Esophagus muscularis mucosa (tissue), 4 donors: ENCODE measurements around the gene UBASH3A. TPM values are rescaled to one million over a fixed set of nuclear protein-coding genes. Genes with fewer than 3 reads are reported as not detected.

ENCODE experiments used
- DNase-seq: peaks from one replicate; pipeline ENCODE4 v3.0.0-alpha.2; 2017; ENCODE audit errors: extremely low spot score
- H3K27ac ChIP-seq, 4 donors: fragments of 200-600 bp; sonication (generic); replicated peaks in 1 of 4; 1 replicate in 3 of 4; 2 replicates in 1 of 4; pipeline ENCODE4 v1.5.1; 2016 to 2019; ENCODE audit warnings: mild to moderate bottlenecking in 1 of 4
- H3K27me3 ChIP-seq, 4 donors: fragments of 200-600 bp; sonication (generic); one replicate each; pipeline versions ENCODE4 v1.5.1 to v1.6.0; 2016 to 2019
- H3K36me3 ChIP-seq, 4 donors: fragments of 200-600 bp; sonication (generic); one replicate each; pipeline ENCODE4 v1.5.1; 2016 to 2019
- H3K4me1 ChIP-seq, 4 donors: fragments of 200-600 bp; sonication (generic); one replicate each; pipeline ENCODE4 v1.5.1; 2016 to 2019
- H3K4me3 ChIP-seq, 4 donors: fragments of 200-600 bp; sonication (generic); 1 replicate in 2 of 4; 2 replicates in 2 of 4; pipeline ENCODE4 v1.5.1; 2016 to 2019; ENCODE audit warnings: mild to moderate bottlenecking in 4 of 4, moderate library complexity in 1 of 4
- H3K9me3 ChIP-seq, 4 donors: fragments of 200-600 bp; sonication (generic); 1 replicate in 3 of 4; 2 replicates in 1 of 4; pipeline ENCODE4 v1.5.1; 2016 to 2019
- EP300 ChIP-seq: sonication (generic); formaldehyde crosslinking; IDR thresholded peaks from one replicate; pipeline ENCODE4 v1.6.1; 2017; ENCODE audit warnings: antibody characterized with exemption
- POLR2A ChIP-seq: fragments of 450-650 bp; IDR thresholded peaks from one replicate; pipeline ENCODE4 v1.6.1; 2017; ENCODE audit warnings: antibody characterized with exemption, moderate library complexity, mild to moderate bottlenecking, low read depth
- POLR2AphosphoS5 ChIP-seq, 2 donors: sonication (generic); formaldehyde crosslinking; IDR thresholded peaks; one replicate each; pipeline ENCODE4 v1.6.1; 2017; ENCODE audit warnings: antibody characterized with exemption in 2 of 2
- WGBS: methylation state at CpG from one replicate; pipeline ENCODE4 v1.1.5; 2018; 5-methylcytosine and 5-hydroxymethylcytosine counted together
- intact Hi-C: fragments of 100-400 bp; cut with DNase I; formaldehyde crosslinking; loops from one replicate; pipeline ENCODE4 v1.15.1; 2023
- total RNA-seq, 4 donors: library from RNA; depleted of rRNA; stranded (reverse); fragments of >200 nt; gene quantifications; one replicate each; pipeline versions ENCODE4 v1.1.0 to v1.2.1, GENCODE V29; 2016
- TF ChIP-seq, protein P1 (sequence below), 3 experiments: fragments of 200-600 bp in 2 of 3; fragments of 450-650 bp in 1 of 3; sonication (generic) in 2 of 3; IDR thresholded peaks; one replicate each; pipeline ENCODE4 v1.5.1; 2017 to 2019; ENCODE audit warnings: antibody characterized with exemption in 3 of 3, mild to moderate bottlenecking in 2 of 3, moderate library complexity in 1 of 3

Gene UBASH3A
- total RNA-seq, 4 donors from 2014 or later: 0.17 to 0.78 (median 0.50) TPM; not detected in 1

DNA sequence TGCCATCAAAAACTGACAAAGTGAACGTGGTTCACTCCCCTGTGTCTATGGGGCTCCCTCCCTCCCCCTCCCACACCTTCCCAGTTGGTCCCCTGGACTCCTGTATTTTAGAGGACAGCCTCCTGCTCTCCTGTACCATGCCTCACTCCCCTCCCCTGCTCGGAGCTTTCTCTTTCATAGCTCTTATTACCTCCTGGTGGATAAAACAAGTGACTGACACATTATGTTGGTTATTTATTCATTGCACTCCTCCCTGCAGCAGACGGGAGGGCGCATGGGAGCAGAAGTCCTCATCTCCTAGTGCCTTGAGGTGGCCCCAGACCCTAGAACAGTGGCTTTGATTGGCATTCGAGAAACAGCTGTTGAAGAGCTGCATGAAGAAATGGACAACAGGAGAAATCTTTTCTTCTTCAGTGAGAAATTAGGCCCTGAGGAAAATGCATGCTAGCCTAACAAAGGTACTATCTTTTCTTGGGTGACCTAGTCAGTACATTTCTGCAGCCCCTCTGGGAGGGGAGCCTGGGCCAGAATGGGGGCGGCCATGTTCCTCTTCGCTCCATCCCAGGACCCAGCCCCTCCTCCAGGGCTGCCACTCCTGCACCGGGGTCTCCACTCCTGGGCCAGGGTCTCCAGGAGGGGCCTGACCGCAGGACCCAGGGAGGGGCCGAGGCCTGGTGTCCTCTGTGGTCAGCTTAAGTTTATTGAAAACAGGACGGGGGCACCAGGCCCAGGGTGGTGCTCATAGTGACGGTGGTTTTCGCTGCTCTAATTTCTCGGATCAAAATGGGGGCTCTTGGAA is 36.1 kb upstream of the UBASH3A start:
- no peaks in the 10 kb centered on the region for H3K36me3 ChIP-seq
- no peak for DNase-seq
- H3K27me3 ChIP-seq: peaks cover 0 to 59% (median 0%) of the 10 kb centered on the region in 4 donors
- no peaks in the 10 kb centered on the region for H3K9me3 ChIP-seq
- H3K27ac ChIP-seq: no peak overlapping the region
- WGBS: 83% methylated on average over 14 of the region's 14 CpGs
- intact Hi-C loops: no loop called here
- H3K4me1 ChIP-seq: no peaks in the 10 kb centered on the region
- TF ChIP-seq POLR2AphosphoS5 (IDR thresholded peaks at IDR 0.05) (no peak), POLR2A (no peak), EP300 (no peak)
- TF ChIP-seq, protein P1, sequence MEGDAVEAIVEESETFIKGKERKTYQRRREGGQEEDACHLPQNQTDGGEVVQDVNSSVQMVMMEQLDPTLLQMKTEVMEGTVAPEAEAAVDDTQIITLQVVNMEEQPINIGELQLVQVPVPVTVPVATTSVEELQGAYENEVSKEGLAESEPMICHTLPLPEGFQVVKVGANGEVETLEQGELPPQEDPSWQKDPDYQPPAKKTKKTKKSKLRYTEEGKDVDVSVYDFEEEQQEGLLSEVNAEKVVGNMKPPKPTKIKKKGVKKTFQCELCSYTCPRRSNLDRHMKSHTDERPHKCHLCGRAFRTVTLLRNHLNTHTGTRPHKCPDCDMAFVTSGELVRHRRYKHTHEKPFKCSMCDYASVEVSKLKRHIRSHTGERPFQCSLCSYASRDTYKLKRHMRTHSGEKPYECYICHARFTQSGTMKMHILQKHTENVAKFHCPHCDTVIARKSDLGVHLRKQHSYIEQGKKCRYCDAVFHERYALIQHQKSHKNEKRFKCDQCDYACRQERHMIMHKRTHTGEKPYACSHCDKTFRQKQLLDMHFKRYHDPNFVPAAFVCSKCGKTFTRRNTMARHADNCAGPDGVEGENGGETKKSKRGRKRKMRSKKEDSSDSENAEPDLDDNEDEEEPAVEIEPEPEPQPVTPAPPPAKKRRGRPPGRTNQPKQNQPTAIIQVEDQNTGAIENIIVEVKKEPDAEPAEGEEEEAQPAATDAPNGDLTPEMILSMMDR (IDR thresholded peaks at IDR 0.05): no peak
- no peak overlapping the region for H3K4me3 ChIP-seq

DNA sequence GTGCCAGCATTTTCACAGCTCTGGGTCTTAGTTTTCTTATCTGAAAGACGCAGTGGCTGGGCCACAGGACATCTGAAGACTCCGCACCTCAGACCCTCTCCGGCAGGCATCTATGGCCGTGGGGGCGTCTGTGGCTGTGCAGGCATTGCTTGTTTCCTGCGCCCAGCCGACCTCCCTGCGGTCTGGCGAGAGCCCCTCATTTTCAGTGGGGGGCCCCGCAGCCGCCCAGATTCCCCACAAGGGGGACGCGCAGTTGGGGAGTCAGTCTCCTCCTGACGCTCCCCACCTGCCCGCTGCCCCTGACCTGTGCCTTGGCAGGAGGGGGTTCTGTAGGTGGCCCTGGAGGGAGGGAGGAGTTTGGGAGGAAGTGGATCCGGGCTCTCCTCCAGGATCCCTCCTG is 33.9 kb upstream of the UBASH3A start:
- Histone ChIP-seq H3K27ac (no peak overlapping the region), H3K4me3 (no peak overlapping the region), H3K36me3 (no peaks in the 10 kb centered on the region), H3K4me1 (no peaks in the 10 kb centered on the region), H3K27me3 (peaks cover 0 to 55% (median 0%) of the 10 kb centered on the region in 4 donors), H3K9me3 (no peaks in the 10 kb centered on the region)
- no peak for DNase-seq
- 67% methylated on average over 6 of the region's 16 CpGs for WGBS
- intact Hi-C loops: no loop called here
- TF ChIP-seq POLR2AphosphoS5 (IDR thresholded peaks at IDR 0.05): no peak
- TF ChIP-seq, protein P1 (IDR thresholded peaks at IDR 0.05): no peak
- TF ChIP-seq POLR2A: no peak
- TF ChIP-seq EP300: no peak

DNA sequence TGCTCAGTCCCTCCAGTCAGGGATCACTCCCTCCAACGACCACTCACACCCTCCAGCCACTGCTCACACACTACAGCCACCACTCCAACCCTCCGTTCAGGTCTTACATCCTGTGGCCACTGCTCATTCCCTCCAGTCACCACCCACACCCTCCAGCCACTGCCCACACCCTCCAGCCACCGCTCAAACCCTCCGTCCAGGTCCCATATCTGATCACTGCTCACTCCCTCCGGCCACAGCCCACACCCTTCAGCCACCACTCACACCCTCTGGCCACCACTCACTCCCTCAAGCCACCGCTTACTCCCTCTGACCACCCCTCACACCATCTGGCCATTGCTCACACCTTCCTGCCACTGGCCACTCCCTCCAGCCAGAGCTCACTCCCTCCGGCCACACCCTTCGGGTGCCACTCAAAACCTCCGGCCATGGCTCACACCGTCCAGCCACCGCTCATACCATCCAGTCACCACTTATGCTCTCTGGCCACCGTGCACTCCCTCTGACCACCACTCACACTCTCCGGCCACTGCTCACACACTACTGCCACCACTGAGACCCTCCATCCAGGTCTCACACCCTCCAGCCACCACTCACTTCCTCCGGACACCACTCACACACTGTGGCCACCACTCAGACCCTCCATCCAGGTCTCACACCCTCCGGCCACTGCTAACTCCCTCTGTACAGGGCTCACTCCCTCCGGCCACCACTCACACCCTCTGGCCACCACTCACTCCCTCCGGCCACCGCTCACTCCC is 32.6 kb upstream of the UBASH3A start:
- no peak for TF ChIP-seq EP300
- no peak for TF ChIP-seq POLR2AphosphoS5 (IDR thresholded peaks at IDR 0.05)
- TF ChIP-seq, protein P1 (IDR thresholded peaks at IDR 0.05): no peak
- TF ChIP-seq POLR2A: no peak
- 80% methylated on average over 18 of the region's 18 CpGs for WGBS
- Histone ChIP-seq H3K9me3 (no peaks in the 10 kb centered on the region), H3K4me3 (no peak overlapping the region), H3K4me1 (no peaks in the 10 kb centered on the region), H3K36me3 (no peaks in the 10 kb centered on the region), H3K27ac (no peak overlapping the region), H3K27me3 (peaks cover 0 to 55% (median 0%) of the 10 kb centered on the region in 4 donors)
- no peak for DNase-seq
- intact Hi-C loops: no loop called here

DNA sequence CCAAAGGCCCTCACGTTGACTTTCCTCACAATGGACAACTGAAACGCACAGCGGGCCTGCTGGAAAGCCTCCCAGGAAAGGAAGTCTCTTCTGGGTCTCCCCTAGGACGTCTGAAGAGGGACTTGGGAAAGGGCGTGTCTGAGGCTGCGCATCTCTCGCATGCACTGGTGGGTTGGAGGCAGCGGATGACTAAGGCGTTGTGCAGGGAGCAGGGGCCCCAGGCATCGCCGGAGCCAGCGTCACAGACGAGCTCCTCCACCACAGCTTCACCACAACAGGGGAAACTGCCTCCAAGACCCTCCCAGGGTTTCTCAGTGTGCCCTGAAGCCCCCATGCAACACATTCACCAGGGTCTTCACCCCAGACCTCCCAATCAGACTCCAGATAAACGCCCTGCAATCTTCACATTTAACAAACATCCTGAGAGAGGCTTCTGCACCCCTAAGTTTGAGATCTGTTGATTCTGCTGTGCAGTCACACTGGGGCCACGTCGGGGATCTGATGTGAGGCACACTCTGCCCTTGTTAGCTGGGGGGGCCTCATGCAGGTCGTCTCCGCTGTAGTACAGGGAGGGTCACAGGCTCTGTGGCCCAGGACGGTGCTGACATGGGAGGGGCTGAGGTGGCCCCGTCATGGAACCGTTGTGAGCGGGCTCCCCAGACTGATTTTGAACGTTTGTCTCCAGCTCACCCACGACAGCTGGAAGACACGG is 30.4 kb upstream of the UBASH3A start:
- no peaks in the 10 kb centered on the region for H3K9me3 ChIP-seq
- 70% methylated on average over 20 of the region's 25 CpGs for WGBS
- DNase-seq: no peak
- TF ChIP-seq POLR2AphosphoS5 (IDR thresholded peaks at IDR 0.05): no peak
- TF ChIP-seq, protein P1 (IDR thresholded peaks at IDR 0.05): no peak
- no peak for TF ChIP-seq POLR2A
- TF ChIP-seq EP300: no peak
- H3K4me1 ChIP-seq: no peaks in the 10 kb centered on the region
- H3K27me3 ChIP-seq: peaks cover 0 to 59% (median 0%) of the 10 kb centered on the region in 4 donors
- H3K27ac ChIP-seq: no peak overlapping the region
- intact Hi-C loops: no loop called here
- H3K36me3 ChIP-seq: no peaks in the 10 kb centered on the region
- no peak overlapping the region for H3K4me3 ChIP-seq
